ENCODE data around the gene TTLL13. TPM values are rescaled to one million over a fixed set of nuclear protein-coding genes. Genes with fewer than 3 reads are reported as not detected.
A peak's percentile ranks its signal among the peaks of the same experiment; 100 is the strongest.

TTLL13 gene, protein sequence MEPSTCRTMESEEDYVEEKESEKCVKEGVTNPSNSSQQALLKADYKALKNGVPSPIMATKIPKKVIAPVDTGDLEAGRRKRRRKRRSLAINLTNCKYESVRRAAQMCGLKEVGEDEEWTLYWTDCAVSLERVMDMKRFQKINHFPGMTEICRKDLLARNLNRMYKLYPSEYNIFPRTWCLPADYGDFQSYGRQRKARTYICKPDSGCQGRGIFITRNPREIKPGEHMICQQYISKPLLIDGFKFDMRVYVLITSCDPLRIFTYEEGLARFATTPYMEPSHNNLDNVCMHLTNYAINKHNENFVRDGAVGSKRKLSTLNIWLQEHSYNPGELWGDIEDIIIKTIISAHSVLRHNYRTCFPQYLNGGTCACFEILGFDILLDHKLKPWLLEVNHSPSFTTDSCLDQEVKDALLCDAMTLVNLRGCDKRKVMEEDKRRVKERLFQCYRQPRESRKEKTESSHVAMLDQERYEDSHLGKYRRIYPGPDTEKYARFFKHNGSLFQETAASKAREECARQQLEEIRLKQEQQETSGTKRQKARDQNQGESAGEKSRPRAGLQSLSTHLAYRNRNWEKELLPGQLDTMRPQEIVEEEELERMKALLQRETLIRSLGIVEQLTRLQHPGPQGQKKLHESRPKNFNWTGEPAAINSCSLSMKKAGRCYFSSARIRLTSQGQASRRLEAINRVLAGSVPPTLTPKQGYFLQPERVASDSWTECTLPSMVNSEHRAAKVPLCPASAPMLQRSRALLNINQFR
- polyA plus RNA-seq: 0.33 TPM in 1 of 2 replicates, not detected in the other
- not detected in 2 replicates for polyA minus RNA-seq

DNA sequence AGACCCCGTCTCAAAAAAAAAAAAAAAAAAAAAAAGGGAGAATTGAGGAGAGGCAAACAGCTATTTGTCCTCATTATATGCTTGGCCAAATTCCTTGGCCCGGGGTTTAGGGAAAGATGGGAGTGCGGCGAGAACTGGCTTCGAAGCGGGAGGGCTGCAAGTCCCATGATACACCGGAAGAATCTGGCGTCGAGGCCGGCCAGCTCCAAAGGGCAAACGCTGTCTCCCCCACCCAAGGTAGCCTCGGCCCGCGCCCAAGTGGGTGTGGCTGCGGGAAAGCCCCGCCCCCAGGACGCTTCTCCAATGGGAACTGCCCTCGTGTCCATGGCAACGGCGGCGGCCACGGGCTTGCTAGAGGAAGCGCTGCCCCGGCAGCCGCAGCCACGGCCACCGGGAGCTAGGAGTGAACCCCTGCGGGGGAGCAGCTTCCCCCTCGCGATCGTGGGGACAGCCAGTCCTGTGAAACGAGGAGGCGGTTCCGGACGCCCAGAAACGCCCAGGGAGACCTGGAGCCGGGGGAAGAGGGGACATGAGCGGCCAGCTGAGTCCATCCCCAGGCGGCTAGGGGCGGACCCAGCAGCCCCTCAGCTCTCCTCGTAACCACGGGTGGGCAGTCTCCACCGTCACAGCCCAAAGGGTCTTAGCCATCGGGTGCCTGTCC, at the start of gene TTLL13:
TSS of gene TTLL13 (plus strand) at position 354 of the 661 bp plus-strand sequence. CDS start 1,075 bp downstream, outside the sequence.
- Histone ChIP-seq H4K20me1 (ENCODE audit: insufficient read depth) (no peaks in the 10 kb centered on the region), H3K4me3 (ENCODE audit: low read length) (peak within 1 kb of the TSS; percentile 87), H3K27me3 (ENCODE audit: insufficient read depth, low read depth, low read length) (no peaks in the 10 kb centered on the region), H3K36me3 (ENCODE audit: insufficient read depth, low read length) (no peaks in the 10 kb centered on the region), H3K4me2 (ENCODE audit: low read length) (peak within 1 kb of the TSS; percentile 55), H3F3A (ENCODE audit: insufficient read depth, low read length, poor library complexity, severe bottlenecking) (no peaks in the 10 kb centered on the region), H3K27ac (ENCODE audit: low read length) (peak within 1 kb of the TSS; percentile 23), H2AFZ (ENCODE audit: low read depth, low read length) (peak within 1 kb of the TSS; percentile 76), H3K9me2 (ENCODE audit: insufficient read depth, low read length) (no peaks in the 10 kb centered on the region), H3K79me2 (replicated peaks; ENCODE audit: insufficient read depth, low read length) (no peaks in the 10 kb centered on the region), H3K9ac (ENCODE audit: low read length) (peak within 1 kb of the TSS; percentile 65), H3K9me3 (ENCODE audit: low read length) (no peaks in the 10 kb centered on the region)
- TF ChIP-seq RAD21 (conservative IDR thresholded peaks at IDR 0.05): no peak
- TF ChIP-seq, protein P1, sequence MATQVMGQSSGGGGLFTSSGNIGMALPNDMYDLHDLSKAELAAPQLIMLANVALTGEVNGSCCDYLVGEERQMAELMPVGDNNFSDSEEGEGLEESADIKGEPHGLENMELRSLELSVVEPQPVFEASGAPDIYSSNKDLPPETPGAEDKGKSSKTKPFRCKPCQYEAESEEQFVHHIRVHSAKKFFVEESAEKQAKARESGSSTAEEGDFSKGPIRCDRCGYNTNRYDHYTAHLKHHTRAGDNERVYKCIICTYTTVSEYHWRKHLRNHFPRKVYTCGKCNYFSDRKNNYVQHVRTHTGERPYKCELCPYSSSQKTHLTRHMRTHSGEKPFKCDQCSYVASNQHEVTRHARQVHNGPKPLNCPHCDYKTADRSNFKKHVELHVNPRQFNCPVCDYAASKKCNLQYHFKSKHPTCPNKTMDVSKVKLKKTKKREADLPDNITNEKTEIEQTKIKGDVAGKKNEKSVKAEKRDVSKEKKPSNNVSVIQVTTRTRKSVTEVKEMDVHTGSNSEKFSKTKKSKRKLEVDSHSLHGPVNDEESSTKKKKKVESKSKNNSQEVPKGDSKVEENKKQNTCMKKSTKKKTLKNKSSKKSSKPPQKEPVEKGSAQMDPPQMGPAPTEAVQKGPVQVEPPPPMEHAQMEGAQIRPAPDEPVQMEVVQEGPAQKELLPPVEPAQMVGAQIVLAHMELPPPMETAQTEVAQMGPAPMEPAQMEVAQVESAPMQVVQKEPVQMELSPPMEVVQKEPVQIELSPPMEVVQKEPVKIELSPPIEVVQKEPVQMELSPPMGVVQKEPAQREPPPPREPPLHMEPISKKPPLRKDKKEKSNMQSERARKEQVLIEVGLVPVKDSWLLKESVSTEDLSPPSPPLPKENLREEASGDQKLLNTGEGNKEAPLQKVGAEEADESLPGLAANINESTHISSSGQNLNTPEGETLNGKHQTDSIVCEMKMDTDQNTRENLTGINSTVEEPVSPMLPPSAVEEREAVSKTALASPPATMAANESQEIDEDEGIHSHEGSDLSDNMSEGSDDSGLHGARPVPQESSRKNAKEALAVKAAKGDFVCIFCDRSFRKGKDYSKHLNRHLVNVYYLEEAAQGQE (IDR thresholded peaks at IDR 0.05; ENCODE audit: borderline replicate concordance): no peak
- peak; percentile 89 for TF ChIP-seq MXI1 (conservative IDR thresholded peaks at IDR 0.05; ENCODE audit: poor library complexity, severe bottlenecking)
- peak; percentile 36 for TF ChIP-seq TAF1 (IDR thresholded peaks at IDR 0.05; ENCODE audit: low read depth)
- TF ChIP-seq SMC3 (conservative IDR thresholded peaks at IDR 0.05; ENCODE audit: poor library complexity): peak; percentile 50
- TF ChIP-seq, protein P2, sequence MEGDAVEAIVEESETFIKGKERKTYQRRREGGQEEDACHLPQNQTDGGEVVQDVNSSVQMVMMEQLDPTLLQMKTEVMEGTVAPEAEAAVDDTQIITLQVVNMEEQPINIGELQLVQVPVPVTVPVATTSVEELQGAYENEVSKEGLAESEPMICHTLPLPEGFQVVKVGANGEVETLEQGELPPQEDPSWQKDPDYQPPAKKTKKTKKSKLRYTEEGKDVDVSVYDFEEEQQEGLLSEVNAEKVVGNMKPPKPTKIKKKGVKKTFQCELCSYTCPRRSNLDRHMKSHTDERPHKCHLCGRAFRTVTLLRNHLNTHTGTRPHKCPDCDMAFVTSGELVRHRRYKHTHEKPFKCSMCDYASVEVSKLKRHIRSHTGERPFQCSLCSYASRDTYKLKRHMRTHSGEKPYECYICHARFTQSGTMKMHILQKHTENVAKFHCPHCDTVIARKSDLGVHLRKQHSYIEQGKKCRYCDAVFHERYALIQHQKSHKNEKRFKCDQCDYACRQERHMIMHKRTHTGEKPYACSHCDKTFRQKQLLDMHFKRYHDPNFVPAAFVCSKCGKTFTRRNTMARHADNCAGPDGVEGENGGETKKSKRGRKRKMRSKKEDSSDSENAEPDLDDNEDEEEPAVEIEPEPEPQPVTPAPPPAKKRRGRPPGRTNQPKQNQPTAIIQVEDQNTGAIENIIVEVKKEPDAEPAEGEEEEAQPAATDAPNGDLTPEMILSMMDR (IDR thresholded peaks at IDR 0.05; ENCODE audit: poor library complexity, severe bottlenecking): peak; percentile 42
- TF ChIP-seq POLR2AphosphoS5 (IDR thresholded peaks at IDR 0.05): peak; percentile 71

DNA sequence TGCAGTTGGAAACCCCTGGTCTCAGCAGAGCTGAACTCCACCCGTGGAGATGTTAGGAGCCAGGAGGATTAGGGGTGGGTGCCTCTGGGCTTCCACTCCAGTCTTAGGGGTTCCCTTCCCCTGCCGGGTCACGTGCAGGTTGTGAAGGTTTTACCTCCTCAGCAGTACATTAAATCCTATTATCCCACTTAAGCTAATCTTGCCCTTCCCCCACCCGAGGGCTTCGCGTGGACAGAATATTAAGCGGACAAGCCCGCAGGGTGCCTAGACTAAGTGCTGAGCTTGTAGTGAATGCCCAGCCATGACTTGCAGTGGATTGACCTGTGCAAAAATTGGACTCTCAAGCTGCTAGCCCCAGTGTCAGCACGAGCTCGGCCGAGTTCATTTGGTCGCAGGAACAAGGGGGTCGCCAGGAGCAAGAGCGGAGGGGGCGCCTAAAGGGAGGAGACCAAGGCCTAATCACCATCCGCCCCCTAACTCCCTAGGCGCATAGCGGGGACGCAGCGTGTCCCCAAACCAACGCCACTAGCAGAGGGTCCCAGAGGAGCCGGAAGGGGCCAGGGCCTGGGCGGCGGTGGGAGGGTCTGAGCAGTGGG, 48.7 kb upstream of the TTLL13 start:
- Histone ChIP-seq H3K9me3 (ENCODE audit: low read length) (no peaks in the 10 kb centered on the region), H3F3A (ENCODE audit: insufficient read depth, low read length, poor library complexity, severe bottlenecking) (no peaks in the 10 kb centered on the region), H3K4me2 (ENCODE audit: low read length) (peak overlapping the region; percentile 1), H3K9me2 (ENCODE audit: insufficient read depth, low read length) (no peaks in the 10 kb centered on the region), H3K9ac (ENCODE audit: low read length) (peak overlapping the region; percentile 91), H3K27ac (ENCODE audit: low read length) (peak overlapping the region; percentile 52), H3K36me3 (ENCODE audit: insufficient read depth, low read length) (no peaks in the 10 kb centered on the region), H4K20me1 (ENCODE audit: insufficient read depth) (no peaks in the 10 kb centered on the region), H3K79me2 (replicated peaks; ENCODE audit: insufficient read depth, low read length) (peaks cover 28% of the 10 kb centered on the region), H2AFZ (ENCODE audit: low read depth, low read length) (peak overlapping the region; percentile 88), H3K4me3 (ENCODE audit: low read length) (peak overlapping the region; percentile 89), H3K27me3 (ENCODE audit: insufficient read depth, low read depth, low read length) (no peaks in the 10 kb centered on the region)
- no peak for TF ChIP-seq POLR2AphosphoS5 (IDR thresholded peaks at IDR 0.05)
- no peak for TF ChIP-seq EZH2 (IDR thresholded peaks at IDR 0.05; ENCODE audit: borderline replicate concordance, insufficient read depth, low read length, poor library complexity, severe bottlenecking)
- TF ChIP-seq, protein P2 (IDR thresholded peaks at IDR 0.05; ENCODE audit: poor library complexity, severe bottlenecking): no peak
- TF ChIP-seq EP300 (conservative IDR thresholded peaks at IDR 0.05; ENCODE audit: poor library complexity, severe bottlenecking): no peak
- TF ChIP-seq TAF1 (IDR thresholded peaks at IDR 0.05; ENCODE audit: low read depth): no peak
- TF ChIP-seq, protein P1 (IDR thresholded peaks at IDR 0.05; ENCODE audit: borderline replicate concordance): no peak
- no peak for TF ChIP-seq SMC3 (conservative IDR thresholded peaks at IDR 0.05; ENCODE audit: poor library complexity)
- TF ChIP-seq RAD21 (conservative IDR thresholded peaks at IDR 0.05): no peak
- TF ChIP-seq MXI1 (conservative IDR thresholded peaks at IDR 0.05; ENCODE audit: poor library complexity, severe bottlenecking): no peak
